OCI-LY1 (cell line): ENCODE measurements around the gene PCNP.

Source experiments
- H2AFZ ChIP-seq: fragments of 200-600 bp; sonication (generic), shearing (Covaris generic); 2 replicates; pipeline ENCODE4 v1.6.0; 2014; ENCODE audit warnings: antibody characterized with exemption, mild to moderate bottlenecking, low read length
- H3F3A ChIP-seq: fragments of 200-600 bp; sonication (generic), shearing (Covaris generic); 2 replicates; pipeline ENCODE4 v1.6.0; 2014; ENCODE audit warnings: mild to moderate bottlenecking, antibody characterized with exemption, low read length, moderate library complexity; ENCODE audit not compliant: insufficient read depth
- H3K27ac ChIP-seq: fragments of 200-600 bp; sonication (generic); 2 replicates; pipeline ENCODE4 v1.5.1; 2014; ENCODE audit warnings: low read length, mixed run types, mild to moderate bottlenecking, low read depth; ENCODE audit not compliant: poor library complexity, severe bottlenecking
- H3K27me3 ChIP-seq: fragments of 200-600 bp; sonication (generic); 2 replicates; pipeline ENCODE4 v1.6.0; 2014; ENCODE audit warnings: antibody characterized with exemption, mild to moderate bottlenecking, low read length, moderate library complexity; ENCODE audit not compliant: insufficient read depth
- H3K36me3 ChIP-seq: fragments of 200-600 bp; sonication (generic); 2 replicates; pipeline ENCODE4 v1.6.1; 2014; ENCODE audit warnings: mild to moderate bottlenecking, antibody characterized with exemption, low read length, moderate library complexity, mixed read lengths; ENCODE audit not compliant: insufficient read depth
- H3K4me1 ChIP-seq: fragments of 200-600 bp; sonication (generic); 2 replicates; pipeline ENCODE4 v1.5.1; 2014; ENCODE audit warnings: mild to moderate bottlenecking, low read length, moderate library complexity; ENCODE audit not compliant: insufficient read depth, severe bottlenecking
- H3K4me2 ChIP-seq: fragments of 200-600 bp; sonication (generic), shearing (Covaris generic); 2 replicates; pipeline ENCODE4 v1.6.1; 2014; ENCODE audit warnings: low read length
- H3K4me3 ChIP-seq: fragments of 200-600 bp; sonication (generic); 2 replicates; pipeline ENCODE4 v1.5.1; 2014; ENCODE audit warnings: low read length, low read depth, mild to moderate bottlenecking, mixed read lengths; ENCODE audit not compliant: poor library complexity, severe bottlenecking
- H3K79me2 ChIP-seq: fragments of 200-600 bp; shearing (Covaris generic); 2 replicates; pipeline ENCODE4 v1.6.1; 2016; ENCODE audit warnings: mixed run types, low read length, mixed read lengths; ENCODE audit not compliant: insufficient read depth
- H3K9ac ChIP-seq: fragments of 200-600 bp; sonication (generic), shearing (Covaris generic); 2 replicates; pipeline ENCODE4 v1.6.1; 2014; ENCODE audit warnings: mild to moderate bottlenecking, low read length, mixed read lengths
- H3K9me2 ChIP-seq: fragments of 200-600 bp; sonication (generic), shearing (Covaris generic); 2 replicates; pipeline ENCODE4 v1.6.1; 2014; ENCODE audit warnings: low read depth, mild to moderate bottlenecking, low read length, mixed read lengths
- H3K9me3 ChIP-seq: fragments of 200-600 bp; shearing (Covaris generic); 2 replicates; pipeline ENCODE4 v1.6.1; 2014; ENCODE audit warnings: low read length, mixed read lengths
- H4K20me1 ChIP-seq: fragments of 200-600 bp; sonication (generic), shearing (Covaris generic); 2 replicates; pipeline ENCODE4 v1.6.0; 2016; ENCODE audit warnings: mild to moderate bottlenecking, low read length; ENCODE audit not compliant: insufficient read depth
- EZH2 ChIP-seq: fragments of 200-600 bp; sonication (generic), shearing (Covaris generic); IDR thresholded peaks from 2 replicates; pipeline ENCODE4 v1.8.0; 2017; ENCODE audit warnings: borderline replicate concordance, mixed run types, mild to moderate bottlenecking, antibody characterized with exemption, low read length, moderate library complexity, mixed read lengths
- TF ChIP-seq, protein P1 (sequence below): fragments of 200-600 bp; sonication (generic), shearing (Covaris generic); IDR thresholded peaks from 2 replicates; pipeline ENCODE4 v1.5.1; 2017; ENCODE audit warnings: mild to moderate bottlenecking, antibody characterized with exemption, low read length, moderate library complexity, mixed read lengths

PCNP gene

DNA sequence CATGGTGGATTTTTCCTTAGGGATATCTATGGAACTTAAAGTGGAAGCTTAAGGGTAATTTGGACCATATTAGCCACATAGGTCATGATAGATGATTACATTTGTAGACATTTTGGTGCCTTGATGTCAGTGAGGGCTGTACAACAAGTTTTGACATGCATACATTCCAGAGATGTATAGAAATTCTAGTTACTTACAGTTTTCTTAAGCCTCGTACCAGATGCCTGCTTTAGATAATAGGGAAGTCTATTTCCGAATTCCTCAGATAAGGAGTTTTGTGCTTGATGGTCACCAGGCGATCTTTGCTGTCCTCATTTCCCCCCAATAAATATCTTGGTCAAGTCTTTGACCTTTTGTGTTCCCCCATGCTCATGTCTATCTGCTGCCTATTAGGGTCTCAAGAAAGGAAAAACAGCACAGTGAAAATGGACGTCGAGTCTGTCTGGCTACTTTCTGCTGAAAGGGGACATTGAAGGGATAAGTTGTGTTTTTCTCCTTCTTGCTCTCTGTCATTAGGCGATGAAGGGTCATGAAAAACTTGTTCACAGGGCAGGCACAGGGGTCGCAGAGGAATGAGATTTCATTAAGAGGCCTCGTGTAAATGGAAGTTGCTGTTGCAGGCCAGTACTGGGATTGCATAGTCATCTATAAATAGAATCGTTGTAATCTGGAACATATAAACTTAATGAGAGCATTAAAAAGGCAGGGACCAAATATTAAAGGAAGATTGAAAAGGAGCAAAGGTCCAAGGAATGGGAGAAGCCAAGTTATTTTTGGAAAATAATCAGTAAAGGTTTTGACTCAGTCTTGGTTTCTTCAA is 41.0 kb upstream of the PCNP start:
- Histone ChIP-seq H3F3A (no peaks in the 10 kb centered on the region), H4K20me1 (no peaks in the 10 kb centered on the region), H2AFZ (no peak overlapping the region), H3K9me2 (no peaks in the 10 kb centered on the region), H3K27ac (no peak overlapping the region), H3K9ac (no peak overlapping the region), H3K79me2 (no peaks in the 10 kb centered on the region), H3K9me3 (peaks cover 11% of the 10 kb centered on the region), H3K36me3 (no peaks in the 10 kb centered on the region), H3K27me3 (no peaks in the 10 kb centered on the region; the same call in 1 of the 2 replicates), H3K4me3 (no peak overlapping the region), H3K4me2 (no peak overlapping the region), H3K4me1 (no peaks in the 10 kb centered on the region)
- no peak for TF ChIP-seq EZH2
- TF ChIP-seq, protein P1, sequence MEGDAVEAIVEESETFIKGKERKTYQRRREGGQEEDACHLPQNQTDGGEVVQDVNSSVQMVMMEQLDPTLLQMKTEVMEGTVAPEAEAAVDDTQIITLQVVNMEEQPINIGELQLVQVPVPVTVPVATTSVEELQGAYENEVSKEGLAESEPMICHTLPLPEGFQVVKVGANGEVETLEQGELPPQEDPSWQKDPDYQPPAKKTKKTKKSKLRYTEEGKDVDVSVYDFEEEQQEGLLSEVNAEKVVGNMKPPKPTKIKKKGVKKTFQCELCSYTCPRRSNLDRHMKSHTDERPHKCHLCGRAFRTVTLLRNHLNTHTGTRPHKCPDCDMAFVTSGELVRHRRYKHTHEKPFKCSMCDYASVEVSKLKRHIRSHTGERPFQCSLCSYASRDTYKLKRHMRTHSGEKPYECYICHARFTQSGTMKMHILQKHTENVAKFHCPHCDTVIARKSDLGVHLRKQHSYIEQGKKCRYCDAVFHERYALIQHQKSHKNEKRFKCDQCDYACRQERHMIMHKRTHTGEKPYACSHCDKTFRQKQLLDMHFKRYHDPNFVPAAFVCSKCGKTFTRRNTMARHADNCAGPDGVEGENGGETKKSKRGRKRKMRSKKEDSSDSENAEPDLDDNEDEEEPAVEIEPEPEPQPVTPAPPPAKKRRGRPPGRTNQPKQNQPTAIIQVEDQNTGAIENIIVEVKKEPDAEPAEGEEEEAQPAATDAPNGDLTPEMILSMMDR: no peak

DNA sequence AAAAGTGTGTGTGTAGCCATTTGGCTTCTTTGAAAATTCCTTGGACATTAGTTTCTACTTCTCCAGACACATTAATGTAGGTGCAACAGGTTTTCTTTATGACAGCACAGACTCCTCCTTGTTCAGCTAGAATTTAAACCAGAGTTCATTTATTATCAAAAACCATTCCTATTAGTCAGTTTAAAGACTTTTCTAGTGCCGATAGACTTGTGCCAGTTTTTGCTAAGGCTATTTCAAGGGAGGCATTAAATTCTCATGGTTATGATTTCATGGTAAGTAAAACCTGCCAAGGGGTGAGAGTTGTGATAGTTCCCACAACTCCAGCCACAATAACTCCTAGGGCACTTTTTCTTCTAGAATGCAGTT is 40.4 kb upstream of the PCNP start:
- Histone ChIP-seq H3K9ac (no peak overlapping the region), H2AFZ (no peak overlapping the region)
- no peak for TF ChIP-seq EZH2
- TF ChIP-seq, protein P1: no peak

GRCh38 chr3:101535221-101535620 is 38.8 kb upstream of the PCNP start:
- no peak overlapping the region for H3K4me2 ChIP-seq
- no peak overlapping the region for H3K9ac ChIP-seq
- H3K36me3 ChIP-seq: no peaks in the 10 kb centered on the region
- H3K79me2 ChIP-seq: no peaks in the 10 kb centered on the region
- H3K4me1 ChIP-seq: no peaks in the 10 kb centered on the region
- no peak overlapping the region for H3K4me3 ChIP-seq
- H3K9me2 ChIP-seq: no peaks in the 10 kb centered on the region
- H3K27me3 ChIP-seq: no peaks in the 10 kb centered on the region; the same call in 1 of the 2 replicates
- no peak for TF ChIP-seq EZH2
- TF ChIP-seq, protein P1: no peak
- H3K9me3 ChIP-seq: peaks cover 3% of the 10 kb centered on the region
- H4K20me1 ChIP-seq: no peaks in the 10 kb centered on the region
- H3F3A ChIP-seq: no peaks in the 10 kb centered on the region
- no peak overlapping the region for H2AFZ ChIP-seq
- no peak overlapping the region for H3K27ac ChIP-seq

More for the DNA sequence above, 40.4 kb upstream of the PCNP start:
- H3K27me3 ChIP-seq: no peaks in the 10 kb centered on the region; the same call in 1 of the 2 replicates
- no peak overlapping the region for H3K4me2 ChIP-seq
- peaks cover 11% of the 10 kb centered on the region for H3K9me3 ChIP-seq
- no peaks in the 10 kb centered on the region for H3K4me1 ChIP-seq
- H3K4me3 ChIP-seq: no peak overlapping the region
- H3F3A ChIP-seq: no peaks in the 10 kb centered on the region
- H3K79me2 ChIP-seq: no peaks in the 10 kb centered on the region
- H3K36me3 ChIP-seq: no peaks in the 10 kb centered on the region
- no peaks in the 10 kb centered on the region for H4K20me1 ChIP-seq
- H3K9me2 ChIP-seq: no peaks in the 10 kb centered on the region
- H3K27ac ChIP-seq: no peak overlapping the region
